ENCODE data around the gene NCOA1. TPM values are rescaled to one million over a fixed set of nuclear protein-coding genes. Genes with fewer than 3 reads are reported as not detected.

Gene NCOA1
- total RNA-seq, 1 donor from 2014 or later = 46.9 TPM

GRCh38 chr2:24783641-24784040, 292.6 kb downstream of the NCOA1 start:
- H3K9me3 ChIP-seq = no peaks in the 10 kb centered on the region
- H3K36me3 ChIP-seq = no peaks in the 10 kb centered on the region
- no peak for TF ChIP-seq CTCF (IDR thresholded peaks at IDR 0.05)
- peaks cover 12% of the 10 kb centered on the region for H3K4me1 ChIP-seq
- H3K27me3 ChIP-seq = no peaks in the 10 kb centered on the region
- DNase-seq = no peak
- no peak for ATAC-seq
- intact Hi-C loops (cut with DNase I) = no loop called here
- H3K4me3 ChIP-seq = no peak overlapping the region
- no peak overlapping the region for H3K27ac ChIP-seq

- DNase-seq (no peak), ATAC-seq (peak; percentile 96)
- Histone ChIP-seq H3K36me3 (no peaks in the 10 kb centered on the region), H3K27ac (peak overlapping the region; percentile 77), H3K9me3 (no peaks in the 10 kb centered on the region), H3K4me1 (peaks cover 5% of the 10 kb centered on the region), H3K27me3 (no peaks in the 10 kb centered on the region), H3K4me3 (no peak overlapping the region)
- no peak for TF ChIP-seq CTCF (IDR thresholded peaks at IDR 0.05)
- intact Hi-C loops (cut with DNase I) = no loop called here
Measured at GRCh38 chr2:24785671-24786321, 294.7 kb downstream of the NCOA1 start.

- intact Hi-C loops (cut with DNase I) = no loop called here
- Histone ChIP-seq H3K27me3 (no peaks in the 10 kb centered on the region), H3K9me3 (no peaks in the 10 kb centered on the region), H3K4me3 (no peak overlapping the region), H3K36me3 (no peaks in the 10 kb centered on the region), H3K27ac (no peak overlapping the region), H3K4me1 (peaks cover 12% of the 10 kb centered on the region)
- no peak for TF ChIP-seq CTCF (IDR thresholded peaks at IDR 0.05)
- no peak for ATAC-seq
- no peak for DNase-seq
Measured at GRCh38 chr2:24787532-24787931, 296.5 kb downstream of the NCOA1 start.

GRCh38 chr2:24788816-24789215, 297.8 kb downstream of the NCOA1 start:
- Histone ChIP-seq H3K9me3 (no peaks in the 10 kb centered on the region), H3K27me3 (no peaks in the 10 kb centered on the region), H3K4me1 (peaks cover 14% of the 10 kb centered on the region), H3K36me3 (no peaks in the 10 kb centered on the region), H3K4me3 (no peak overlapping the region), H3K27ac (no peak overlapping the region)
- no peak for TF ChIP-seq CTCF (IDR thresholded peaks at IDR 0.05)
- ATAC-seq = no peak
- intact Hi-C loops (cut with DNase I) = no loop called here
- DNase-seq = no peak

GRCh38 chr2:24791452-24791851, 300.4 kb downstream of the NCOA1 start:
- TF ChIP-seq CTCF (IDR thresholded peaks at IDR 0.05) = no peak
- no peak for ATAC-seq

GRCh38 chr2:24792542-24792873, 301.5 kb downstream of the NCOA1 start:
- ATAC-seq = no peak
- TF ChIP-seq CTCF (IDR thresholded peaks at IDR 0.05) = no peak
- Histone ChIP-seq H3K27me3 (no peaks in the 10 kb centered on the region), H3K4me3 (peak overlapping the region; percentile 74), H3K4me1 (peaks cover 14% of the 10 kb centered on the region), H3K9me3 (no peaks in the 10 kb centered on the region), H3K27ac (peak overlapping the region; percentile 100), H3K36me3 (no peaks in the 10 kb centered on the region)
- intact Hi-C loops (cut with DNase I) = no loop called here
- DNase-seq = no peak

More at GRCh38 chr2:24791452-24791851, 300.4 kb downstream of the NCOA1 start:
- intact Hi-C loops (cut with DNase I) = no loop called here
- Histone ChIP-seq H3K4me3 (no peak overlapping the region), H3K9me3 (no peaks in the 10 kb centered on the region), H3K36me3 (no peaks in the 10 kb centered on the region), H3K27me3 (no peaks in the 10 kb centered on the region), H3K27ac (no peak overlapping the region), H3K4me1 (peaks cover 14% of the 10 kb centered on the region)
- DNase-seq = no peak
